Measurements from ENCODE around the gene AQP12B. TPM values are rescaled to one million over a fixed set of nuclear protein-coding genes. Genes with fewer than 3 reads are reported as not detected.

AQP12B gene
- total and polyA plus RNA-seq, 2 of the 8 experiments (the other 6 are each of a cell fraction or from before 2014, with no cell fraction given): not detected

DNA sequence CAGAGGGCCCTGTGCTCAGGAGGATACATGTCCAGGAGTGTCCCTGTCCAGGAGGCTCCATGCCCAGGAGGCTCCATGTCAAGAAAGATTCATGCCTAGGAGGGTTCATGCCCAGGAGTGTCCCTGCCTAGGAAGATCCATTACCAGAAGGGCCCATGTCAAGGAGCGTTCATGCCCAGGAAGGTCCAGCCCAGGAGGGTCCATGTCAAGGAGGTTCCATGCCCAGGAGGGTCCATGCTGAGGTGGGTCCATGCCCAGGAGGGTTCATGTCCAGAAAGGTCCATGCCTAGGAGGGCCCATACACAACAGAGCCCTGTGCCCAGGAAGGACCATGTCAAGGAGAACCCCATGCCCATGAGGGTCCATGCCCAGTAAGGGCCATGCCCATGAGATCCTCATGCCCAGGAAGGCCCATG lies 50.4 kb downstream of the AQP12B start:
- H2AK5ac ChIP-seq (ENCODE audit: low read depth, low read length): no peak overlapping the region
- no peak overlapping the region for H3K14ac ChIP-seq (ENCODE audit: insufficient read length)
- H2BK20ac ChIP-seq (ENCODE audit: low read length): no peak overlapping the region
- no peak overlapping the region for H2BK12ac ChIP-seq (ENCODE audit: low read depth, low read length)
- no peak overlapping the region for H2BK15ac ChIP-seq (ENCODE audit: low read length)
- H3K4me3 ChIP-seq (ENCODE audit: extremely low read depth in 1 of 4, insufficient read depth in 2 of 4, low read depth in 3 of 4, low read length in 4 of 4): no peak overlapping the region
- H3K79me2 ChIP-seq (ENCODE audit: control insufficient read depth in 1 of 2, insufficient read depth in 2 of 2, low read length in 2 of 2): no peaks in the 10 kb centered on the region
- H3K4me1 ChIP-seq (replicated peaks in 1 of 4; ENCODE audit: control insufficient read depth in 3 of 4, insufficient read depth in 4 of 4, low read length in 3 of 4): no peaks in the 10 kb centered on the region; a peak in 1 of 7 replicates
- no peak overlapping the region for H4K8ac ChIP-seq (ENCODE audit: extremely low read depth, insufficient read depth, low read length)
- no peak overlapping the region for H3K18ac ChIP-seq (ENCODE audit: extremely low read depth, low read length)
- TF ChIP-seq GTF2F1 (IDR thresholded peaks at IDR 0.05; ENCODE audit: borderline replicate concordance, low read depth, low read length): no peak
- TF ChIP-seq TAF7 (optimal IDR thresholded peaks at IDR 0.05; ENCODE audit: borderline replicate concordance, low read depth, low read length): no peak
- no peak for TF ChIP-seq NANOG (IDR thresholded peaks at IDR 0.05; ENCODE audit: insufficient read depth, low read depth, low read length, poor library complexity, severe bottlenecking)
- TF ChIP-seq SRF (IDR thresholded peaks at IDR 0.05; ENCODE audit: low read depth, low read length): no peak
- TF ChIP-seq, protein P1, sequence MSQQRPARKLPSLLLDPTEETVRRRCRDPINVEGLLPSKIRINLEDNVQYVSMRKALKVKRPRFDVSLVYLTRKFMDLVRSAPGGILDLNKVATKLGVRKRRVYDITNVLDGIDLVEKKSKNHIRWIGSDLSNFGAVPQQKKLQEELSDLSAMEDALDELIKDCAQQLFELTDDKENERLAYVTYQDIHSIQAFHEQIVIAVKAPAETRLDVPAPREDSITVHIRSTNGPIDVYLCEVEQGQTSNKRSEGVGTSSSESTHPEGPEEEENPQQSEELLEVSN (IDR thresholded peaks at IDR 0.05): no peak
- no peak for TF ChIP-seq HDAC2 (IDR thresholded peaks at IDR 0.05; ENCODE audit: borderline replicate concordance in 1 of 2, low read depth in 2 of 2, low read length in 2 of 2)
- no peak for TF ChIP-seq EP300 (IDR thresholded peaks at IDR 0.05; ENCODE audit: borderline replicate concordance in 1 of 2, low read depth in 2 of 2, low read length in 2 of 2)
- no peak for TF ChIP-seq SP2 (IDR thresholded peaks at IDR 0.05; ENCODE audit: low read length)
- no peak for TF ChIP-seq KDM1A (IDR thresholded peaks at IDR 0.05; ENCODE audit: borderline replicate concordance, low read length)
- no peak for TF ChIP-seq YY1 (IDR thresholded peaks at IDR 0.05; ENCODE audit: low read depth, low read length)
- H3K27ac ChIP-seq (ENCODE audit: low read depth, low read length): no peak overlapping the region
- no peaks in the 10 kb centered on the region for H4K20me1 ChIP-seq (replicated peaks in 1 of 2; ENCODE audit: control insufficient read depth in 1 of 2, insufficient read depth in 2 of 2, low read length in 2 of 2)
- no CpG with 5 or more reads among the region's 1 CpG for WGBS, 2 experiments (ENCODE audit: extremely low coverage in 1 of 2, insufficient coverage in 1 of 2, insufficient read length in 1 of 2, insufficient replicate concordance in 2 of 2, low coverage in 1 of 2, low lambda C conversion rate in 2 of 2, missing lambda C conversion rate in 1 of 2)
- H3K4me2 ChIP-seq (ENCODE audit: insufficient read depth in 1 of 2, low read depth in 2 of 2, low read length in 2 of 2): no peak overlapping the region
- H3K4ac ChIP-seq (replicated peaks; ENCODE audit: insufficient read length, low read depth, low read length): no peak overlapping the region
- H3K79me1 ChIP-seq (ENCODE audit: low read depth, low read length): no peaks in the 10 kb centered on the region
- peaks cover 32 to 64% of the 10 kb centered on the region in 2 experiments for H3K9me3 ChIP-seq (ENCODE audit: insufficient read depth in 2 of 2, low read depth in 1 of 2, low read length in 1 of 2)
- H3K36me3 ChIP-seq (ENCODE audit: control insufficient read depth in 2 of 4, insufficient read depth in 4 of 4, low read length in 3 of 4): no peaks in the 10 kb centered on the region
- no peak for DNase-seq (ENCODE audit: low read depth in 1 of 2, low spot score in 2 of 2)
- no peak overlapping the region for H2BK5ac ChIP-seq (ENCODE audit: low read depth, low read length)
- no peak for FAIRE-seq
- H4K5ac ChIP-seq (ENCODE audit: insufficient read length, low read depth, low read length): no peak overlapping the region
- no peak overlapping the region for H2AFZ ChIP-seq (ENCODE audit: low read length)
- H3K27me3 ChIP-seq (replicated peaks in 1 of 4; ENCODE audit: control insufficient read depth in 3 of 4, extremely low read depth in 1 of 4, insufficient read depth in 3 of 4, low read length in 3 of 4): no peaks in the 10 kb centered on the region
- no peak overlapping the region for H3K56ac ChIP-seq (replicated peaks; ENCODE audit: insufficient read length, low read depth, low read length)
- H4K91ac ChIP-seq (replicated peaks; ENCODE audit: insufficient read length, low read length): no peak overlapping the region
- H2BK120ac ChIP-seq (replicated peaks; ENCODE audit: low read depth, low read length): no peak overlapping the region
- H3K23me2 ChIP-seq (ENCODE audit: low read depth, low read length): no peaks in the 10 kb centered on the region
- H3K23ac ChIP-seq (ENCODE audit: insufficient read length): no peak overlapping the region
- ChIA-PET CTCF (ENCODE audit: partially characterized antibody) (no interaction called here), POLR2A (ENCODE audit: partially characterized antibody) (no interaction called here)
- no peak overlapping the region for H3K9ac ChIP-seq (replicated peaks in 1 of 4; ENCODE audit: extremely low read depth in 1 of 4, low read depth in 3 of 4, low read length in 3 of 4)
